Muscle layer of duodenum (tissue), 2 donors: Measurements from ENCODE around the gene FATE1.

ENCODE experiments used
- H3K27ac ChIP-seq: one replicate; pipeline ENCODE4 v1.7.0; 2013; ENCODE audit warnings: mild to moderate bottlenecking, low read length
- H3K27me3 ChIP-seq: one replicate; pipeline ENCODE4 v1.7.0; 2013; ENCODE audit warnings: low read depth, mild to moderate bottlenecking, control low read depth, low read length
- H3K36me3 ChIP-seq, 2 donors: one replicate each; pipeline ENCODE4 v1.7.0; 2013; ENCODE audit warnings: low read length in 2 of 2, control low read depth in 1 of 2, mild to moderate bottlenecking in 1 of 2; ENCODE audit not compliant: insufficient read depth in 2 of 2, control insufficient read depth in 1 of 2
- H3K4me1 ChIP-seq, 2 donors: one replicate each; pipeline ENCODE4 v1.7.0; 2013; ENCODE audit warnings: low read length in 2 of 2, mild to moderate bottlenecking in 2 of 2, control low read depth in 1 of 2, moderate library complexity in 1 of 2; ENCODE audit not compliant: insufficient read depth in 2 of 2, control insufficient read depth in 1 of 2
- H3K4me3 ChIP-seq, 2 donors: one replicate each; pipeline ENCODE4 v1.7.0; 2013; ENCODE audit warnings: low read length in 2 of 2, low read depth in 1 of 2, mild to moderate bottlenecking in 1 of 2
- H3K9me3 ChIP-seq, 2 donors: one replicate each; pipeline ENCODE4 v1.7.0; 2013; ENCODE audit warnings: low read length in 2 of 2, control low read depth in 1 of 2, mild to moderate bottlenecking in 1 of 2; ENCODE audit not compliant: control insufficient read depth in 1 of 2
- donor health status: healthy.

FATE1 gene

GRCh38 chrX:151750511-151750910, 34.7 kb downstream of the FATE1 start:
- H3K27me3 ChIP-seq, result no peaks in the 10 kb centered on the region
- H3K4me3 ChIP-seq, result no peak overlapping the region

GRCh38 chrX:151752847-151753246, 37.0 kb downstream of the FATE1 start:
- Histone ChIP-seq H3K27me3 (no peaks in the 10 kb centered on the region), H3K36me3 (no peaks in the 10 kb centered on the region), H3K27ac (no peak overlapping the region), H3K4me1 (no peaks in the 10 kb centered on the region), H3K9me3 (no peaks in the 10 kb centered on the region), H3K4me3 (no peak overlapping the region)

More at GRCh38 chrX:151750511-151750910, 34.7 kb downstream of the FATE1 start:
- Histone ChIP-seq H3K4me1 (no peaks in the 10 kb centered on the region), H3K9me3 (no peaks in the 10 kb centered on the region), H3K27ac (no peak overlapping the region), H3K36me3 (no peaks in the 10 kb centered on the region)

GRCh38 chrX:151753313-151754046, 37.6 kb downstream of the FATE1 start:
- Histone ChIP-seq H3K4me3 (no peak overlapping the region), H3K9me3 (no peaks in the 10 kb centered on the region), H3K27me3 (no peaks in the 10 kb centered on the region), H3K27ac (no peak overlapping the region), H3K4me1 (no peaks in the 10 kb centered on the region), H3K36me3 (no peaks in the 10 kb centered on the region)

GRCh38 chrX:151754047-151754429, 38.2 kb downstream of the FATE1 start:
- no peaks in the 10 kb centered on the region for H3K27me3 ChIP-seq
- no peak overlapping the region for H3K4me3 ChIP-seq
- no peaks in the 10 kb centered on the region for H3K9me3 ChIP-seq
- H3K27ac ChIP-seq, result no peak overlapping the region
- no peaks in the 10 kb centered on the region for H3K4me1 ChIP-seq
- H3K36me3 ChIP-seq, result no peaks in the 10 kb centered on the region

DNA sequence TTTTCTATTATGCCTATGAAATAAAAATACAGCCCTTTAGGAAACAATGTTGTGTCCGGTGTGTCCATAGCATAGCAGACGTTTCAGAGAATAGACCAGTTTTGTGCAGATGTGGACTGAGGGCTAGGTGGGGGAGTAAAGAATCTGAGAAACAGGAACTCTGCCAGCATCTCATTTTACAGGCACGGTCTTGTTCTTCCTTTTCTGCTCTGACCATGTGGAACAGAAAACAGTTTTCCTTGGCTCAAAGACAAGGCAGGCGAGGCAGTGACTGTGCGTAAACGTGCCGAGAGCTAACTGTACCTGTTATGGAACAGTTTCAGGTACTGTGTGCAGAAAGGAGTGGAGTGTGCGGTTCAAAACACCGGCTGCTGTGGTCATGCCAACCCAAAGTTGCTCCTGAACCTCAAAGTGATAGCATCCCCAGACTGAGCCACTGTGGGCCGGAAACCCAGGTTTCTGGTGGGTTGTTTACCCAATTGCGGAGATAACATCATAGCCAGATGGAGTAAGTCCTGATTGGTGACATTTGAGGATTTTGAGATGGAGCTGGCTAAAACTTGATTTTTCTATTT, 38.9 kb downstream of the FATE1 start:
- Histone ChIP-seq H3K27me3 (no peaks in the 10 kb centered on the region), H3K4me1 (no peaks in the 10 kb centered on the region), H3K9me3 (no peaks in the 10 kb centered on the region), H3K4me3 (no peak overlapping the region), H3K36me3 (no peaks in the 10 kb centered on the region), H3K27ac (no peak overlapping the region)

GRCh38 chrX:151759041-151759708, 43.3 kb downstream of the FATE1 start:
- Histone ChIP-seq H3K27ac (no peak overlapping the region), H3K9me3 (no peaks in the 10 kb centered on the region), H3K4me1 (no peaks in the 10 kb centered on the region), H3K36me3 (no peaks in the 10 kb centered on the region), H3K4me3 (no peak overlapping the region), H3K27me3 (no peaks in the 10 kb centered on the region)

GRCh38 chrX:151762802-151763201, 47.0 kb downstream of the FATE1 start:
- H3K36me3 ChIP-seq, result no peaks in the 10 kb centered on the region
- no peak overlapping the region for H3K4me3 ChIP-seq
- no peaks in the 10 kb centered on the region for H3K4me1 ChIP-seq
- no peaks in the 10 kb centered on the region for H3K27me3 ChIP-seq
- H3K9me3 ChIP-seq, result no peaks in the 10 kb centered on the region
- no peak overlapping the region for H3K27ac ChIP-seq

GRCh38 chrX:151763711-151764110, 47.9 kb downstream of the FATE1 start:
- H3K27me3 ChIP-seq, result no peaks in the 10 kb centered on the region
- H3K36me3 ChIP-seq, result no peaks in the 10 kb centered on the region
- no peak overlapping the region for H3K4me3 ChIP-seq
- H3K4me1 ChIP-seq, result no peaks in the 10 kb centered on the region
- H3K9me3 ChIP-seq, result no peaks in the 10 kb centered on the region
- H3K27ac ChIP-seq, result no peak overlapping the region

GRCh38 chrX:151765026-151765425, 49.2 kb downstream of the FATE1 start:
- no peaks in the 10 kb centered on the region for H3K36me3 ChIP-seq
- no peak overlapping the region for H3K4me3 ChIP-seq
- no peak overlapping the region for H3K27ac ChIP-seq
- no peaks in the 10 kb centered on the region for H3K4me1 ChIP-seq
- H3K9me3 ChIP-seq, result no peaks in the 10 kb centered on the region
- H3K27me3 ChIP-seq, result no peaks in the 10 kb centered on the region

- H3K9me3 ChIP-seq, result no peaks in the 10 kb centered on the region
- no peaks in the 10 kb centered on the region for H3K27me3 ChIP-seq
- H3K4me3 ChIP-seq, result no peak overlapping the region
- H3K27ac ChIP-seq, result no peak overlapping the region
- no peaks in the 10 kb centered on the region for H3K36me3 ChIP-seq
- H3K4me1 ChIP-seq, result no peaks in the 10 kb centered on the region
Observed at GRCh38 chrX:151771726-151772125, 55.9 kb downstream of the FATE1 start.
